Chondrocyte (in vitro differentiated cells): ENCODE results near the gene SLC7A11. TPM values are rescaled to one million over a fixed set of nuclear protein-coding genes. Genes with fewer than 3 reads are reported as not detected.

ENCODE experiments used
- DNase-seq: peaks from one replicate; pipeline ENCODE4 v3.0.0; 2021; ENCODE audit warnings: mixed read lengths, low spot score
- H3K27ac Mint-ChIP-seq: one replicate; pipeline ENCODE4 v1.8.0; 2021; ENCODE audit warnings: mild to moderate bottlenecking, moderate library complexity, mixed read lengths; ENCODE audit not compliant: unreplicated experiment
- H3K27me3 Mint-ChIP-seq: 2 replicates; pipeline ENCODE4 v1.8.0; 2021; ENCODE audit warnings: low read depth, mixed read lengths
- H3K36me3 Mint-ChIP-seq: 2 replicates; pipeline ENCODE4 v1.8.0; 2021; ENCODE audit warnings: low read depth, mixed read lengths
- H3K4me1 Mint-ChIP-seq: 2 replicates; pipeline ENCODE4 v1.8.0; 2021; ENCODE audit warnings: low read depth, mild to moderate bottlenecking, mixed read lengths
- H3K4me3 Mint-ChIP-seq: one replicate; pipeline ENCODE4 v1.8.0; 2021; ENCODE audit warnings: mild to moderate bottlenecking, moderate library complexity, mixed read lengths; ENCODE audit not compliant: unreplicated experiment
- H3K9me3 Mint-ChIP-seq: 2 replicates; pipeline ENCODE4 v1.8.0; 2021; ENCODE audit warnings: low read depth, mixed read lengths
- total RNA-seq: library from RNA; stranded (reverse); gene quantifications from 3 replicates; pipeline ENCODE4 v1.2.1, GENCODE V29; 2021
- TF ChIP-seq, protein P1 (sequence below): fragments of 200-600 bp; sonication (generic); IDR thresholded peaks from 2 replicates; pipeline ENCODE4 v1.5.0; 2021; ENCODE audit warnings: antibody characterized with exemption, mild to moderate bottlenecking, moderate library complexity

Gene SLC7A11
- total RNA-seq, 1 donor from 2014 or later, result 31.5 TPM

DNA sequence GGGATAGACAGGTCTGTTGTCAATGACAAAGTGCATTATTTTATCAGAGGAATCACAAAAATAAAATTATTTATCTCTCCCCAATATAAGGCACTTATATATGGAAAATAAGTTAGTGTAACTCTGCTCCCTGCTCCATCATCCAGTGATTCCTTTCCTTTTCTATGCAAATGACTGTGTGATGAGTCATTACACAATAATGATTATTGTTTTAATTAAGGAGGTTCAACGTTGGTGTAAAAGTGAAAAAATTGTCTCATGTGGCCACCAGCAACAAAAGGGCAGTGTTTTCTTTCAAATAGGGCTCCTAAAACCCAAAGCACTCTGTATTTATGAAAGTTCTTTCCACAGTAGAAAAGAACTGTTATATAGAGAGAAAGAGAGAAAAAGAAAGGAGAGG, 16.7 kb downstream of the SLC7A11 start:
- Mint-ChIP-seq H3K27me3 (no peaks in the 10 kb centered on the region), H3K4me1 (peaks cover 62% of the 10 kb centered on the region), H3K9me3 (no peaks in the 10 kb centered on the region), H3K36me3 (peaks cover 12% of the 10 kb centered on the region), H3K4me3 (no peak overlapping the region), H3K27ac (peak overlapping the region; percentile 82)
- TF ChIP-seq, protein P1, sequence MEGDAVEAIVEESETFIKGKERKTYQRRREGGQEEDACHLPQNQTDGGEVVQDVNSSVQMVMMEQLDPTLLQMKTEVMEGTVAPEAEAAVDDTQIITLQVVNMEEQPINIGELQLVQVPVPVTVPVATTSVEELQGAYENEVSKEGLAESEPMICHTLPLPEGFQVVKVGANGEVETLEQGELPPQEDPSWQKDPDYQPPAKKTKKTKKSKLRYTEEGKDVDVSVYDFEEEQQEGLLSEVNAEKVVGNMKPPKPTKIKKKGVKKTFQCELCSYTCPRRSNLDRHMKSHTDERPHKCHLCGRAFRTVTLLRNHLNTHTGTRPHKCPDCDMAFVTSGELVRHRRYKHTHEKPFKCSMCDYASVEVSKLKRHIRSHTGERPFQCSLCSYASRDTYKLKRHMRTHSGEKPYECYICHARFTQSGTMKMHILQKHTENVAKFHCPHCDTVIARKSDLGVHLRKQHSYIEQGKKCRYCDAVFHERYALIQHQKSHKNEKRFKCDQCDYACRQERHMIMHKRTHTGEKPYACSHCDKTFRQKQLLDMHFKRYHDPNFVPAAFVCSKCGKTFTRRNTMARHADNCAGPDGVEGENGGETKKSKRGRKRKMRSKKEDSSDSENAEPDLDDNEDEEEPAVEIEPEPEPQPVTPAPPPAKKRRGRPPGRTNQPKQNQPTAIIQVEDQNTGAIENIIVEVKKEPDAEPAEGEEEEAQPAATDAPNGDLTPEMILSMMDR, result no peak
- DNase-seq, result no peak

DNA sequence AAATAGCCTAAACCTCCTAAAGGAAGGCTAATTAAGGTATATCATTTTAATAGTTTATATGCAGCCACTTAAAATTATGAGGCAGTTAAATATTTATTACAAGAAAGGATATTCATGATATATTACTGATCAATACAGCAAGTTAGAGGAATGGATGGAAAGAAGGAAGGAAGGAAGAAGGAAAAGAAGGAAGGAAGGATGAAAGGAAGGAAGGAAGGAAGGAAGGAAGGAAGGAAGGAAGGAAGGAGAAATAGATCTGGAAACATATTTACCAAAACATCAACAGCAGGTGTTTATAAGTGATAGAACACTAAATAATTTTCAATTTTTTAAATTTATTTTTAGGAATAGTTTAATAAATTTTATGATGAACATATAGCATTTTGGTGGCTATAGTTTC, 17.5 kb downstream of the SLC7A11 start:
- Mint-ChIP-seq H3K36me3 (peaks cover 9% of the 10 kb centered on the region), H3K4me3 (no peak overlapping the region), H3K27me3 (no peaks in the 10 kb centered on the region), H3K4me1 (peaks cover 60% of the 10 kb centered on the region), H3K27ac (peak overlapping the region; percentile 28), H3K9me3 (no peaks in the 10 kb centered on the region)
- no peak for DNase-seq
- TF ChIP-seq, protein P1, result no peak

DNA sequence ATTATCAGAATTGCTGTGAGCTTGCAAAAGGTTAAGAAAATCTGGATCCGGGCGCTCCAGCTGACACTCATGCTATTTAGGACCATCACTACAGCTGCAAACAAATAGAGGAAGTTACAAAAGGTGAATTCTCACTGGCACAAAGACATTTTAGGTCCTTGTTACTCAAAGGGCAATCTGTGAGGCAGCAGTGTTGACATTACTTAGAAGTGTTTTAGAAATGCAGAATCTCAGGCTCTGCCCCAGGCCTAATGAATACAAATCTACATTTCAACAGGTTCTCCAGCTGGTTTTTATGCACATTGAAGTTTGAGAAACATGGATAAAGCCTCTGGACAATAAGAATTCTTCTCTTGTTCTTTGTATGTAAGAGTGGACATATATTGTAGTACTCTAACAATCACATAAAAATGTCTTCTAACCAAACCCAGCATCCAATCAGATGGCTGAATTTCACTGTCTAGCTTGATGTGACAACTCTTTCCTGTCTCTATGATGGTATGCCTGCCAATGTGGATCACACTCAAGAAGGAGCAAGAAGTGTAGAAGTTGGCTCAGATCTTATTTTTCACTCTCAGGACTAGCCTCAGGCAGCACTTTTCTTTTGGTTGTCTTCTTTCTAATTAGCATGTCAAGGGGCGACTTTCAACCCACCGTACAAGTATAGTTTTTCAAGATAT, 18.8 kb downstream of the SLC7A11 start:
- Mint-ChIP-seq H3K4me1 (peaks cover 54% of the 10 kb centered on the region), H3K27me3 (no peaks in the 10 kb centered on the region), H3K4me3 (no peak overlapping the region), H3K9me3 (no peaks in the 10 kb centered on the region), H3K36me3 (peaks cover 13% of the 10 kb centered on the region), H3K27ac (peak overlapping the region; percentile 9)
- TF ChIP-seq, protein P1, result no peak
- no peak for DNase-seq

DNA sequence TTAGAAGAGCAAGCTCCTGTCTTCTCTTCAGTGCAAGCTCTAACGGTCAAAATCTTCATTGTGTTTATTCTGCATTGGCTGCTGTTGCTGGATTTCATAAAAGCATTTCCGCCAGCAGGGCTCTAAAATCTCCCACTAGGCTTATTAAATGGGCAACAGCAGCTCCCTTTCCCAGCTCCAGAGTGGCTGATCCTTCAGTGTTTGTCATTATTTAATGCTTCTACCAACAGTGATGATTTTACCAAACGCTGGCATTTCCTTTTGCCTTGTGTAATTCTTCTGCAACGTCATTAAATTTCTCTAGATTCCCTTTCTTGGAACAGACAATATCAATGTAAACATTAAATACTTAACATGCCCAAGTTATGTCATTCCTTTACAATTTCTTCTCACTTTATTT, 20.1 kb downstream of the SLC7A11 start:
- Mint-ChIP-seq H3K9me3 (no peaks in the 10 kb centered on the region), H3K27me3 (no peaks in the 10 kb centered on the region), H3K4me3 (no peak overlapping the region), H3K27ac (peak overlapping the region; percentile 88), H3K4me1 (peaks cover 58% of the 10 kb centered on the region), H3K36me3 (peaks cover 16% of the 10 kb centered on the region)
- TF ChIP-seq, protein P1, result peak; percentile 60
- no peak for DNase-seq

DNA sequence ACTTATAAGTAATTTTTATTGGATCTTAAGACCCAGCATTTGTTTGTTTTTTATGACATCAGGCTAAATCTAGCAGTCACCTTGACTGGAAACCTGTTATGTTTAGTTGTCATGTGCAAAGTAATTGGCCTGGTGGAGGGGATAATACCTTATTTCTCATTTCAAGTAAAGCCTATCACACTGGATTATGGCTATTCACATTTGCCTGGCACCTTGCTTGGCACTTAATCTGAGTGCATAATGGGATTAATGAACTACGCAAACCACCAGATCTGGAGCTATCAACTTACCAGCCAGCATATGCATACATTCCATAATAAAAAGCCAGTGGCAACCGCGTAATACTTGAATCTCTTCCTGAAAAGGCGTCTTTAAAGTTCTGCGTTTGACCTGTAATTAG, 23.2 kb downstream of the SLC7A11 start:
- Mint-ChIP-seq H3K27ac (no peak overlapping the region), H3K4me3 (no peak overlapping the region), H3K36me3 (peaks cover 17% of the 10 kb centered on the region), H3K4me1 (peaks cover 64% of the 10 kb centered on the region), H3K27me3 (no peaks in the 10 kb centered on the region), H3K9me3 (no peaks in the 10 kb centered on the region)
- TF ChIP-seq, protein P1, result no peak
- no peak for DNase-seq
